SK-N-SH treated with all-trans-retinoic acid at 6 μM for 48 hours (cell line): ENCODE results near the gene HEPACAM2.
A peak's percentile ranks its signal among the peaks of the same experiment; 100 is the strongest.

Source experiments
- ATAC-seq: fragments of 200-7000 bp; cut with Tn5 transposase; 3 replicates; pipeline ENCODE4 v1.9.1; 2020; ENCODE audit warnings: mild to moderate bottlenecking, moderate library complexity
- ARNTL ChIP-seq: fragments of 450-650 bp; formaldehyde crosslinking; IDR thresholded peaks from 2 replicates; pipeline ENCODE4 v1.5.0; 2020; ENCODE audit warnings: low read depth, mild to moderate bottlenecking, moderate library complexity, borderline replicate concordance
- BACH2 ChIP-seq: fragments of 250-450 bp; sonication (Bioruptor Pico); IDR thresholded peaks from 2 replicates; pipeline ENCODE4 v1.9.0; 2021; ENCODE audit warnings: mild to moderate bottlenecking, borderline replicate concordance
- CSDC2 ChIP-seq: fragments of 250-450 bp; sonication (Bioruptor Pico); IDR thresholded peaks from 2 replicates; pipeline ENCODE4 v1.5.0; 2020; ENCODE audit warnings: mild to moderate bottlenecking, moderate library complexity
- ESRRG ChIP-seq: fragments of 250-450 bp; sonication (Bioruptor Pico); IDR thresholded peaks from 2 replicates; pipeline ENCODE4 v1.6.1; 2021; ENCODE audit warnings: mild to moderate bottlenecking
- GLIS3 ChIP-seq: fragments of 250-450 bp; sonication (Bioruptor Pico); IDR thresholded peaks from 2 replicates; pipeline ENCODE4 v1.5.0; 2020; ENCODE audit warnings: mild to moderate bottlenecking, moderate library complexity
- ISL1 ChIP-seq: fragments of 250-450 bp; sonication (Bioruptor Pico); IDR thresholded peaks from 2 replicates; pipeline ENCODE4 v2.1.2; 2022; ENCODE audit warnings: mild to moderate bottlenecking, moderate library complexity
- OSR1 ChIP-seq: fragments of 250-450 bp; sonication (Bioruptor Pico); IDR thresholded peaks from 2 replicates; pipeline ENCODE4 v1.8.0; 2022; ENCODE audit warnings: moderate library complexity, mild to moderate bottlenecking, inconsistent platforms
- PPARA ChIP-seq: fragments of 250-450 bp; sonication (Bioruptor Pico); IDR thresholded peaks from 2 replicates; pipeline ENCODE4 v1.5.0; 2020; ENCODE audit warnings: mild to moderate bottlenecking, borderline replicate concordance
- RARB ChIP-seq: fragments of 250-450 bp; sonication (Bioruptor Pico); IDR thresholded peaks from 2 replicates; pipeline ENCODE4 v1.8.0; 2021; ENCODE audit warnings: mild to moderate bottlenecking, moderate library complexity
- SNAI2 ChIP-seq: fragments of 250-450 bp; sonication (Bioruptor Pico); IDR thresholded peaks from 2 replicates; pipeline ENCODE4 v1.5.0; 2020; ENCODE audit warnings: mild to moderate bottlenecking, moderate library complexity
- TCF4 ChIP-seq: fragments of 250-450 bp; sonication (Bioruptor Pico); IDR thresholded peaks from 2 replicates; pipeline ENCODE4 v1.8.0; 2021; ENCODE audit warnings: mild to moderate bottlenecking, moderate library complexity, borderline replicate concordance
- TOX ChIP-seq: fragments of 250-450 bp; sonication (Bioruptor Pico); IDR thresholded peaks from 2 replicates; pipeline ENCODE4 v1.8.0; 2021; ENCODE audit warnings: mild to moderate bottlenecking, moderate library complexity, borderline replicate concordance
- ZC3H10 ChIP-seq: fragments of 250-450 bp; sonication (Bioruptor Pico); IDR thresholded peaks from 2 replicates; pipeline ENCODE4 v1.5.1; 2021; ENCODE audit warnings: mild to moderate bottlenecking, moderate library complexity
- ZFP3 ChIP-seq: fragments of 250-450 bp; sonication (Bioruptor Pico); IDR thresholded peaks from 2 replicates; pipeline ENCODE4 v1.5.0; 2020; ENCODE audit warnings: mild to moderate bottlenecking, moderate library complexity
- ZFP30 ChIP-seq: fragments of 450-650 bp; formaldehyde crosslinking; IDR thresholded peaks from 2 replicates; pipeline ENCODE4 v1.5.0; 2022; ENCODE audit warnings: mild to moderate bottlenecking, moderate library complexity
- ZNF70 ChIP-seq: fragments of 450-650 bp; formaldehyde crosslinking; IDR thresholded peaks from 2 replicates; pipeline ENCODE4 v1.5.0; 2020; ENCODE audit warnings: mild to moderate bottlenecking, moderate library complexity
- ZNF8 ChIP-seq: fragments of 450-650 bp; formaldehyde crosslinking; IDR thresholded peaks from 2 replicates; pipeline ENCODE4 v1.5.0; 2020; ENCODE audit warnings: mild to moderate bottlenecking, moderate library complexity
- TF ChIP-seq, protein P1 (sequence below): fragments of 250-450 bp; sonication (Bioruptor Pico); IDR thresholded peaks from 2 replicates; pipeline ENCODE4 v1.5.1; 2021; ENCODE audit warnings: mild to moderate bottlenecking, moderate library complexity
- TF ChIP-seq, protein P2 (sequence below): fragments of 250-450 bp; sonication (Bioruptor Pico); IDR thresholded peaks from 2 replicates; pipeline ENCODE4 v1.8.0; 2020; ENCODE audit warnings: mild to moderate bottlenecking, moderate library complexity, borderline replicate concordance
- TF ChIP-seq, protein P3 (sequence below): fragments of 250-450 bp; sonication (Bioruptor Pico); IDR thresholded peaks from 2 replicates; pipeline ENCODE4 v1.5.0; 2020; ENCODE audit warnings: mild to moderate bottlenecking, moderate library complexity
- TF ChIP-seq, protein P4 (sequence below): fragments of 250-450 bp; sonication (Bioruptor Pico); IDR thresholded peaks from 2 replicates; pipeline ENCODE4 v1.8.0; 2021; ENCODE audit warnings: low read depth, mild to moderate bottlenecking, moderate library complexity, borderline replicate concordance

HEPACAM2 gene

DNA sequence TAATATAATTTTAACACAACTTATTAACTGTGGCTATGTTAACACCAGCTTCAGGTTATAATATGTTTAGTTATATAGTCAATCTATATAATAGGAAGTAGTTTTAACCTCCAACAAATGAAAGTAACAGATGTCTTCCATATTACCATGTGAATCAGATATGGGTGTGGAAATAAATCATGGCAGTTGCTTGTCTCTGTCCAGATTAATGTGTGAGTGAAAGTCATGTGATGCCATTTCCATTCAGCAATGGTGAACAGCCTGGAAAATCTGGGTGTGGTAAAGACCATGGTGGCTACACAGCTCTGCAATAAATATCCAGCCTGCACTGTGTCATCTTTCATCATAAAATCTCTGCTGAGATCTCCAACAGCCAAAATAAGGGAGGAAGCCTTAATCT lies 27.8 kb downstream of the HEPACAM2 start:
- no peak for ATAC-seq
- no peak for TF ChIP-seq ESRRG
- no peak for TF ChIP-seq TCF4 (CRISPR knock-in tag)
- TF ChIP-seq ZFP3 (CRISPR knock-in tag): no peak
- TF ChIP-seq RARB (CRISPR knock-in tag): no peak
- TF ChIP-seq TOX: no peak
- TF ChIP-seq OSR1 (CRISPR knock-in tag): no peak
- no peak for TF ChIP-seq GLIS3 (CRISPR knock-in tag)

GRCh38 chr7:93196336-93196735 lies 29.9 kb downstream of the HEPACAM2 start:
- TF ChIP-seq, protein P1, sequence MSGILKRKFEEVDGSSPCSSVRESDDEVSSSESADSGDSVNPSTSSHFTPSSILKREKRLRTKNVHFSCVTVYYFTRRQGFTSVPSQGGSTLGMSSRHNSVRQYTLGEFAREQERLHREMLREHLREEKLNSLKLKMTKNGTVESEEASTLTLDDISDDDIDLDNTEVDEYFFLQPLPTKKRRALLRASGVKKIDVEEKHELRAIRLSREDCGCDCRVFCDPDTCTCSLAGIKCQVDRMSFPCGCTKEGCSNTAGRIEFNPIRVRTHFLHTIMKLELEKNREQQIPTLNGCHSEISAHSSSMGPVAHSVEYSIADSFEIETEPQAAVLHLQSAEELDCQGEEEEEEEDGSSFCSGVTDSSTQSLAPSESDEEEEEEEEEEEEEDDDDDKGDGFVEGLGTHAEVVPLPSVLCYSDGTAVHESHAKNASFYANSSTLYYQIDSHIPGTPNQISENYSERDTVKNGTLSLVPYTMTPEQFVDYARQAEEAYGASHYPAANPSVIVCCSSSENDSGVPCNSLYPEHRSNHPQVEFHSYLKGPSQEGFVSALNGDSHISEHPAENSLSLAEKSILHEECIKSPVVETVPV (CRISPR knock-in tag): no peak
- TF ChIP-seq ZC3H10 (CRISPR knock-in tag) (no peak), ESRRG (no peak), GLIS3 (CRISPR knock-in tag) (no peak), BACH2 (no peak), TOX (no peak), OSR1 (CRISPR knock-in tag) (no peak), ZNF8 (CRISPR knock-in tag) (no peak), ZFP30 (CRISPR knock-in tag) (no peak), ZNF70 (CRISPR knock-in tag) (no peak), SNAI2 (CRISPR knock-in tag) (no peak), ZFP3 (CRISPR knock-in tag) (no peak)
- TF ChIP-seq, protein P2, sequence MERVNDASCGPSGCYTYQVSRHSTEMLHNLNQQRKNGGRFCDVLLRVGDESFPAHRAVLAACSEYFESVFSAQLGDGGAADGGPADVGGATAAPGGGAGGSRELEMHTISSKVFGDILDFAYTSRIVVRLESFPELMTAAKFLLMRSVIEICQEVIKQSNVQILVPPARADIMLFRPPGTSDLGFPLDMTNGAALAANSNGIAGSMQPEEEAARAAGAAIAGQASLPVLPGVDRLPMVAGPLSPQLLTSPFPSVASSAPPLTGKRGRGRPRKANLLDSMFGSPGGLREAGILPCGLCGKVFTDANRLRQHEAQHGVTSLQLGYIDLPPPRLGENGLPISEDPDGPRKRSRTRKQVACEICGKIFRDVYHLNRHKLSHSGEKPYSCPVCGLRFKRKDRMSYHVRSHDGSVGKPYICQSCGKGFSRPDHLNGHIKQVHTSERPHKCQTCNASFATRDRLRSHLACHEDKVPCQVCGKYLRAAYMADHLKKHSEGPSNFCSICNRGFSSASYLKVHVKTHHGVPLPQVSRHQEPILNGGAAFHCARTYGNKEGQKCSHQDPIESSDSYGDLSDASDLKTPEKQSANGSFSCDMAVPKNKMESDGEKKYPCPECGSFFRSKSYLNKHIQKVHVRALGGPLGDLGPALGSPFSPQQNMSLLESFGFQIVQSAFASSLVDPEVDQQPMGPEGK: no peak
- TF ChIP-seq, protein P3, sequence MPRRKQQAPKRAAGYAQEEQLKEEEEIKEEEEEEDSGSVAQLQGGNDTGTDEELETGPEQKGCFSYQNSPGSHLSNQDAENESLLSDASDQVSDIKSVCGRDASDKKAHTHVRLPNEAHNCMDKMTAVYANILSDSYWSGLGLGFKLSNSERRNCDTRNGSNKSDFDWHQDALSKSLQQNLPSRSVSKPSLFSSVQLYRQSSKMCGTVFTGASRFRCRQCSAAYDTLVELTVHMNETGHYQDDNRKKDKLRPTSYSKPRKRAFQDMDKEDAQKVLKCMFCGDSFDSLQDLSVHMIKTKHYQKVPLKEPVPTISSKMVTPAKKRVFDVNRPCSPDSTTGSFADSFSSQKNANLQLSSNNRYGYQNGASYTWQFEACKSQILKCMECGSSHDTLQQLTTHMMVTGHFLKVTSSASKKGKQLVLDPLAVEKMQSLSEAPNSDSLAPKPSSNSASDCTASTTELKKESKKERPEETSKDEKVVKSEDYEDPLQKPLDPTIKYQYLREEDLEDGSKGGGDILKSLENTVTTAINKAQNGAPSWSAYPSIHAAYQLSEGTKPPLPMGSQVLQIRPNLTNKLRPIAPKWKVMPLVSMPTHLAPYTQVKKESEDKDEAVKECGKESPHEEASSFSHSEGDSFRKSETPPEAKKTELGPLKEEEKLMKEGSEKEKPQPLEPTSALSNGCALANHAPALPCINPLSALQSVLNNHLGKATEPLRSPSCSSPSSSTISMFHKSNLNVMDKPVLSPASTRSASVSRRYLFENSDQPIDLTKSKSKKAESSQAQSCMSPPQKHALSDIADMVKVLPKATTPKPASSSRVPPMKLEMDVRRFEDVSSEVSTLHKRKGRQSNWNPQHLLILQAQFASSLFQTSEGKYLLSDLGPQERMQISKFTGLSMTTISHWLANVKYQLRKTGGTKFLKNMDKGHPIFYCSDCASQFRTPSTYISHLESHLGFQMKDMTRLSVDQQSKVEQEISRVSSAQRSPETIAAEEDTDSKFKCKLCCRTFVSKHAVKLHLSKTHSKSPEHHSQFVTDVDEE: no peak
- TF ChIP-seq, protein P4, sequence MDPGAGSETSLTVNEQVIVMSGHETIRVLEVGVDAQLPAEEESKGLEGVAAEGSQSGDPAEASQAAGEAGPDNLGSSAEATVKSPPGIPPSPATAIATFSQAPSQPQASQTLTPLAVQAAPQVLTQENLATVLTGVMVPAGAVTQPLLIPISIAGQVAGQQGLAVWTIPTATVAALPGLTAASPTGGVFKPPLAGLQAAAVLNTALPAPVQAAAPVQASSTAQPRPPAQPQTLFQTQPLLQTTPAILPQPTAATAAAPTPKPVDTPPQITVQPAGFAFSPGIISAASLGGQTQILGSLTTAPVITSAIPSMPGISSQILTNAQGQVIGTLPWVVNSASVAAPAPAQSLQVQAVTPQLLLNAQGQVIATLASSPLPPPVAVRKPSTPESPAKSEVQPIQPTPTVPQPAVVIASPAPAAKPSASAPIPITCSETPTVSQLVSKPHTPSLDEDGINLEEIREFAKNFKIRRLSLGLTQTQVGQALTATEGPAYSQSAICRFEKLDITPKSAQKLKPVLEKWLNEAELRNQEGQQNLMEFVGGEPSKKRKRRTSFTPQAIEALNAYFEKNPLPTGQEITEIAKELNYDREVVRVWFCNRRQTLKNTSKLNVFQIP (CRISPR knock-in tag): no peak
- no peak for ATAC-seq

DNA sequence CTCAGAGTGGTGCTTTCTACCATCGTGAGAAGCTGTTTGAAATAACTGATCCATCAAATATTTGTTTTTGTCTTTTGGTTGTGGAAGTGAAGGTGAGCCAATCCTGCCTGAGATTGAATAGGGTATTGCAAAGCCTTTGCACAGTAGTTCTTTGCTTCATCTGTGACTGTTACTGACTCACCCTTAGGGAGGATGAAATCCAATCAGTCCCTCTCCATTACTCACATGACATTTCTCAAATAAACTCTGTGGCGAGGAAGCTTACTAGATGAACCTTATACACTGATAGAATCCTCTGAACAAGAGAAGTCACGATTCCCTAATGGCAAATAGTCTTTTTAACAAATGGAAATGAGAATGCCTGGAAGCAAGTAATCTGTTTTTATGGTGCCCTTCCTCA lies 31.9 kb downstream of the HEPACAM2 start:
- no peak for TF ChIP-seq ZNF70 (CRISPR knock-in tag)
- TF ChIP-seq ESRRG: no peak
- no peak for TF ChIP-seq RARB (CRISPR knock-in tag)
- ATAC-seq: peak; percentile 61

- no peak for ATAC-seq
- TF ChIP-seq OSR1 (CRISPR knock-in tag): no peak
- no peak for TF ChIP-seq PPARA (CRISPR knock-in tag)
- TF ChIP-seq, protein P1 (CRISPR knock-in tag): no peak
- no peak for TF ChIP-seq TCF4 (CRISPR knock-in tag)
- TF ChIP-seq ESRRG: no peak
- no peak for TF ChIP-seq ARNTL (CRISPR knock-in tag)
- no peak for TF ChIP-seq CSDC2
- TF ChIP-seq, protein P3: no peak
- TF ChIP-seq GLIS3 (CRISPR knock-in tag): no peak
- TF ChIP-seq ZC3H10 (CRISPR knock-in tag): no peak
- no peak for TF ChIP-seq SNAI2 (CRISPR knock-in tag)
- no peak for TF ChIP-seq ZFP3 (CRISPR knock-in tag)
- TF ChIP-seq ZNF70 (CRISPR knock-in tag): no peak
- no peak for TF ChIP-seq RARB (CRISPR knock-in tag)
- no peak for TF ChIP-seq ISL1 (CRISPR knock-in tag)
- TF ChIP-seq ZNF8 (CRISPR knock-in tag): no peak
- no peak for TF ChIP-seq ZFP30 (CRISPR knock-in tag)
Observed at GRCh38 chr7:93188870-93189634, 37.2 kb downstream of the HEPACAM2 start.
